Keratinocyte (primary cell): ENCODE measurements around the gene ACTL10. TPM values are rescaled to one million over a fixed set of nuclear protein-coding genes. Genes with fewer than 3 reads are reported as not detected.

Source experiments
- DNase-seq: peaks from one replicate; pipeline ENCODE4 v3.0.0-alpha.2; 2011; ENCODE audit warnings: low read depth, missing footprints, low spot score
- FAIRE-seq: peaks from 2 replicates; lab custom pipeline; 2011; peaks lifted over from hg19 to GRCh38; lab: Jason Lieb, UNC
- H2AFZ ChIP-seq: 2 replicates; pipeline ENCODE4 v1.6.0; 2012; ENCODE audit warnings: low read length, control low read depth, inconsistent platforms; ENCODE audit not compliant: control insufficient read depth
- H3K27ac ChIP-seq: 2 replicates; pipeline ENCODE4 v1.5.1; 2011; ENCODE audit warnings: low read length; ENCODE audit not compliant: control insufficient read depth, insufficient read depth
- H3K27me3 ChIP-seq: 3 replicates; pipeline ENCODE4 v1.6.0; 2011; ENCODE audit warnings: low read length; ENCODE audit not compliant: control insufficient read depth, insufficient read depth; ENCODE audit errors: extremely low read depth
- H3K36me3 ChIP-seq, 2 experiments: 2 replicates in 1 of 2; 3 replicates in 1 of 2; pipeline ENCODE4 v1.5.1; 2011; ENCODE audit warnings: low read length in 2 of 2, mild to moderate bottlenecking in 1 of 2; ENCODE audit not compliant: control insufficient read depth in 2 of 2, insufficient read depth in 2 of 2; ENCODE audit errors: extremely low read depth in 1 of 2
- H3K4me1 ChIP-seq: 3 replicates; pipeline ENCODE4 v1.5.1; 2011; ENCODE audit warnings: low read length; ENCODE audit not compliant: control insufficient read depth, insufficient read depth; ENCODE audit errors: extremely low read depth
- H3K4me2 ChIP-seq: 3 replicates; pipeline ENCODE4 v1.6.0; 2011; ENCODE audit warnings: low read depth, low read length; ENCODE audit not compliant: control insufficient read depth, insufficient read depth; ENCODE audit errors: extremely low read depth
- H3K4me3 ChIP-seq, 3 experiments: fragments of 200-600 bp in 1 of 3; sonication (generic) in 1 of 3; 2 replicates in 2 of 3; 3 replicates in 1 of 3; pipeline ENCODE4 v1.5.1; 2011 to 2016; ENCODE audit warnings: low read length in 3 of 3, mild to moderate bottlenecking in 3 of 3, control low read depth in 2 of 3, inconsistent platforms in 1 of 3, low read depth in 1 of 3, mixed read lengths in 1 of 3, mixed run types in 1 of 3, moderate library complexity in 1 of 3; ENCODE audit not compliant: control insufficient read depth in 2 of 3, insufficient read depth in 2 of 3; ENCODE audit errors: extremely low read depth in 1 of 3
- H3K79me2 ChIP-seq: 2 replicates; pipeline ENCODE4 v1.6.0; 2012; ENCODE audit warnings: low read length; ENCODE audit not compliant: control insufficient read depth, insufficient read depth
- H3K9ac ChIP-seq: 3 replicates; pipeline ENCODE4 v1.6.0; 2011; ENCODE audit warnings: low read length; ENCODE audit not compliant: control insufficient read depth, insufficient read depth; ENCODE audit errors: extremely low read depth
- H3K9me1 ChIP-seq: 3 replicates; pipeline ENCODE4 v1.6.0; 2011; ENCODE audit warnings: low read length; ENCODE audit not compliant: control insufficient read depth, insufficient read depth; ENCODE audit errors: extremely low read depth
- H3K9me3 ChIP-seq: 2 replicates; pipeline ENCODE4 v1.5.1; 2012; ENCODE audit warnings: low read depth, low read length; ENCODE audit not compliant: control insufficient read depth
- H4K20me1 ChIP-seq: 3 replicates; pipeline ENCODE4 v1.6.0; 2011; ENCODE audit warnings: low read length; ENCODE audit not compliant: control insufficient read depth, insufficient read depth; ENCODE audit errors: extremely low read depth
- CTCF ChIP-seq, 3 experiments: IDR thresholded peaks in 1 of 3; conservative IDR thresholded peaks in 1 of 3; optimal IDR thresholded peaks in 1 of 3; 2 replicates in 2 of 3; 3 replicates in 1 of 3; pipeline versions ENCODE3 to v1.5.1; 2011; ENCODE audit warnings: low read length in 3 of 3, mild to moderate bottlenecking in 3 of 3, moderate library complexity in 2 of 3, control low read depth in 1 of 3, inconsistent platforms in 1 of 3; ENCODE audit not compliant: insufficient read depth in 2 of 3; ENCODE audit errors: extremely low read depth in 1 of 3
- EZH2 ChIP-seq: IDR thresholded peaks from one replicate; pipeline ENCODE4 v1.6.1; 2012; ENCODE audit warnings: inconsistent platforms, mild to moderate bottlenecking, low read length, moderate library complexity
- dilution Hi-C: fragments of 300-500 bp; cut with MboI; formaldehyde crosslinking; loops from one replicate; pipeline ENCODE4 v1.7.0; 2020; ENCODE audit warnings: low sequenced_read_pairs; ENCODE audit not compliant: extremely low pct_ligation_motif_present
- polyA plus RNA-seq, 5 experiments: library from polyadenylated mRNA; depleted of rRNA in 3 of 5; stranded (reverse) in 3 of 5; stranded (forward) in 1 of 5; unstranded in 1 of 5; fragments of >200 nt; gene quantifications; 1 replicate in 1 of 5; 2 replicates in 3 of 5; 3 replicates in 1 of 5; pipeline versions ENCODE4 v1.2.1 to v1.2.3, GENCODE V29; 2011 to 2012; ENCODE audit warnings: missing spikeins in 2 of 5, low read depth in 1 of 5, low replicate concordance in 1 of 5

Gene ACTL10
- polyA plus RNA-seq, 1 donor (not counting 4 experiments of a cell fraction or from before 2014, with no cell fraction given) = 0.28 TPM

GRCh38 chr20:33644313-33645071 lies 22.3 kb upstream of the ACTL10 start:
- FAIRE-seq = no peak
- no peak overlapping the region for H3K4me2 ChIP-seq

GRCh38 chr20:33645072-33645358 lies 21.7 kb upstream of the ACTL10 start:
- TF ChIP-seq EZH2 = no peak
- no peak for DNase-seq
- no peak overlapping the region for H3K9ac ChIP-seq
- H3K36me3 ChIP-seq = peaks cover 5 to 21% of the 10 kb centered on the region in 2 experiments
- no peak overlapping the region for H3K4me2 ChIP-seq
- dilution Hi-C loops = no loop called here
- H3K79me2 ChIP-seq = no peaks in the 10 kb centered on the region
- no peak overlapping the region for H3K4me3 ChIP-seq
- no peaks in the 10 kb centered on the region for H3K27me3 ChIP-seq
- peaks cover 3% of the 10 kb centered on the region for H4K20me1 ChIP-seq
- no peak for FAIRE-seq
- peaks cover 19% of the 10 kb centered on the region for H3K4me1 ChIP-seq
- no peak overlapping the region for H3K27ac ChIP-seq
- no peaks in the 10 kb centered on the region for H3K9me3 ChIP-seq
- H2AFZ ChIP-seq = no peak overlapping the region
- H3K9me1 ChIP-seq = peaks cover 7% of the 10 kb centered on the region

More at GRCh38 chr20:33644313-33645071, 22.3 kb upstream of the ACTL10 start:
- peaks cover 3% of the 10 kb centered on the region for H4K20me1 ChIP-seq
- dilution Hi-C loops = no loop called here
- no peak overlapping the region for H3K27ac ChIP-seq
- H2AFZ ChIP-seq = no peak overlapping the region
- peaks cover 19% of the 10 kb centered on the region for H3K4me1 ChIP-seq
- H3K27me3 ChIP-seq = no peaks in the 10 kb centered on the region
- peaks cover 7% of the 10 kb centered on the region for H3K9me1 ChIP-seq
- no peaks in the 10 kb centered on the region for H3K79me2 ChIP-seq
- DNase-seq = no peak
- no peak overlapping the region for H3K4me3 ChIP-seq
- TF ChIP-seq CTCF (optimal IDR thresholded peaks at IDR 0.05 in 1 of 3, IDR thresholded peaks at IDR 0.05 in 1 of 3, conservative IDR thresholded peaks at IDR 0.05 in 1 of 3; ENCODE audit: extremely low read depth in 1 of 3, insufficient read depth in 2 of 3, low read length in 3 of 3) (no peak), EZH2 (no peak)
- no peaks in the 10 kb centered on the region for H3K9me3 ChIP-seq
- H3K9ac ChIP-seq = no peak overlapping the region
- peaks cover 5 to 25% of the 10 kb centered on the region in 2 experiments for H3K36me3 ChIP-seq
